HG03354 (cell line): ENCODE results near the gene NSG1.
"Not testable (repeated sequence)": the region's sequence is repeated elsewhere in the genome, so short reads cannot be mapped to it uniquely, and the experiment has no call there.

ENCODE experiments used
- ATAC-seq: cut with Tn5 transposase; IDR thresholded peaks from one replicate; pipeline ENCODE4 v1.9.1; 2021; ENCODE audit warnings: mild to moderate bottlenecking; ENCODE audit not compliant: unreplicated experiment, poor library complexity, severe bottlenecking

The NSG1 gene, protein sequence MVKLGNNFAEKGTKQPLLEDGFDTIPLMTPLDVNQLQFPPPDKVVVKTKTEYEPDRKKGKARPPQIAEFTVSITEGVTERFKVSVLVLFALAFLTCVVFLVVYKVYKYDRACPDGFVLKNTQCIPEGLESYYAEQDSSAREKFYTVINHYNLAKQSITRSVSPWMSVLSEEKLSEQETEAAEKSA

GRCh38 chr4:4386736-4387392, at the start of gene NSG1:
Gene NSG1, plus strand, starts transcription at chr4:4387102. Its CDS starts 528 bp downstream, at chr4:4387630.
- ATAC-seq, result no peak

GRCh38 chr4:4338210-4339001, 48.5 kb upstream of the NSG1 start:
- ATAC-seq, result no peak

- no peak for ATAC-seq
Observed at GRCh38 chr4:4339504-4340085, 47.3 kb upstream of the NSG1 start.

DNA sequence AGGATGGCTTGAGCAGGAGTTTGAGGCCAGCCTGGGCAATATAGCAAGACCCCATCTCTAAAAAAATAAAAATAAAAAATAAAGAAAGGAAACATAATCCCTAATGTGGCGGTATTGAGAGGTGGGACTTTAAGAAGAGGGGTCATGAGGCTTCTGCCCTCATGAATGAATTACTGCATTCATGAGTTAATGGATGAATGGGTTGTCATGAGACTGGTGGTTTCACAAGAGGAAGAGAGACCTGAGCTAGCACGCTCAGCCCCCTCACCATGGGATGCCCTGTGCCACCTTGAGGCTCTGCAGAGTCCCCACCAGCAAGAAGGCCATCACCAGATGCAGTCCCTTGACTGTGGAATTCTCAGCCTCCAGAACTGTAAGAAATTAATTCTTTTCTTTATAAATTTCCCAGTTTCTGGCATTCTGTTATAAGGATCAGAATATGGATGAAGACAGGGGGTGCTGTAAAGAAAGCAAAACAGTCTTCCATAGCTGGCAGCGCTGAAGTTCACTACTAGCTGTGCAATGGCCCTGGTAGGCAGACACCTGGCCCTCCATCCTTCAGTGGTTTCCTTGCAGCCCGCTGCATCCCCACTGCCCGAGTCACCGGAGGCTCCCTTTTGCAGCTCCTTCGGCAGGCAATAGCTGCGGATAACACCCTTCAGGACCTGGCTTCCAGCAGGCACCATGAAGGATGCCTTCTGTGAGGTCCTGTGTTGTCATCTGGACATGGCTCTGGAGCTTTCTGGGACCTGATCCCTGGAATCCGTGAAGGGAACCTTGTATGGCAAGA, 44.8 kb upstream of the NSG1 start:
- no peak for ATAC-seq

DNA sequence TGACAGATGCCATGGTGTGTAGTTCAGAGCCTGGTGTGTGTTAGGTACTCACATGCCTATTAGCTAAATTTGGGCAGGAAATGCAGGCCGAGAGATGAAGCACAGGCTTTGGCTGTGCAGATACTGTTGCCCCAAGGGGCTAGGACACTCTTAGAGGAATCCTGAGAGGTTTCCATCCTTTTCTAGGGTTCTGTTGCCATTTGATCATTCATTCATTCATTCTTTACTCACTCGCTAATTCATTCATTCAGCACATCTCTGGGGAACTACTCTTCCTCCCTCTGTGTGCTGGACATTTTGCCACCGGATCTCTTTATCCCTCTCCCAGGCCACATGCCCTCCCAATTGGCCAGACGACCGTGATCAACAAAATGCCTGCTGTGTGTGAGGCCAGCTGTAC, 43.9 kb upstream of the NSG1 start:
- no peak for ATAC-seq

GRCh38 chr4:4344915-4345527, 41.9 kb upstream of the NSG1 start:
- ATAC-seq, result peak; percentile 94

DNA sequence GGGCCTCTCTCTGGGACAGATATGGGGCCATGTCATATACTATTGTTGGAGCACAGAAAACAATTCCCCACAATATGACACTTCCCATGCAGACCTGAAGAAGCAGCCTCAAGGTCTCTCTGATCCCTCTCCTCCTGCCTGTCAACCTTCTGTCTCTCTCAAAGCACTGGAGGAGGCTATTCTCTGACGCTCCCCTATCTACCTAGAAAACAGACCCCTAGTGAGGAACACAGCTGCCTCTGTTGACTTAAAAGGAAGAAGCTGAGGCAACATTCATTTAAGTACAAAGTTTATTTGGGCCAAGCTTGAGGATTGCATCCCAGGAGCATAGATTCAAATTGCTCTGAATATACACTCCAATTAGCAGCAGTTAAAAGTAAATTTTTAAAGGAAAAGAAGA, 39.3 kb upstream of the NSG1 start:
- no peak for ATAC-seq

DNA sequence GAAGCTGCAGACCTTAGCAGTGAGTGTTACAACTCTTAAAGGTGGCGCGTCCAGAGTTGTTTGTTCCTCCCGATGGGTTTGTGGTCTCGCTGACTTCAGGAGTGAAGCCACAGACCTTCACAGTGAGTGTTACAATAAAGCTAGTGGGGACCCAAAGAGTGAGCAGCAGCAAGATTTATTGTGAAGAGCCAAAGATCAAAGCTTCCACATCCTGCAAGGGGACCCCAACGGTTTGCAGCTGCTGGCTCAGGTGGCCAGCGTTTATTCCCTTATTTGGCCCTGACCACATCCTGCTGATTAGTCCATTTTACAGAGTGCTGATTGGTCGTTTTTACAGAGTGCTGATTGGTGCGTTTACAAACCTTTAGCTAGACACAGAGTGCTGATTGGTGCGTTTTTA, 38.3 kb upstream of the NSG1 start:
- not testable (repeated sequence) for ATAC-seq

DNA sequence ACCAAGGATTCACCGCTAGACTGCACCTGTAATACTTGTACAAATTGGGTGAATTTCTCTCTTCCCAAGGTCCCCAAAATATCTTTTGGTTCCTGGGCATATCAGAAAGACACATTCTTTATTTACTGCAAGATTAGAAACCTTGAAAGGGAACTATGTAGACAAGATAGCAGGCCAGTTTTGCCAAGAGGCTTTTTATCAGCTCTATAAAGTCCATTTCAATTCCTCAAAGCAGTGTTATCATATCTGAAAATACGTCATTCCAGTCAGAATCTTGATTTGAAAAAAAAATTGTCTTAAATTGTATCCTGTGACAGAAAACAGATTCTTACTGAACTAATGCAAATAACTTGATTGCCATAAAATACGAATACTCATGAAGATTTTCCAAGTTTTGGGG, 37.0 kb upstream of the NSG1 start:
- no peak for ATAC-seq

DNA sequence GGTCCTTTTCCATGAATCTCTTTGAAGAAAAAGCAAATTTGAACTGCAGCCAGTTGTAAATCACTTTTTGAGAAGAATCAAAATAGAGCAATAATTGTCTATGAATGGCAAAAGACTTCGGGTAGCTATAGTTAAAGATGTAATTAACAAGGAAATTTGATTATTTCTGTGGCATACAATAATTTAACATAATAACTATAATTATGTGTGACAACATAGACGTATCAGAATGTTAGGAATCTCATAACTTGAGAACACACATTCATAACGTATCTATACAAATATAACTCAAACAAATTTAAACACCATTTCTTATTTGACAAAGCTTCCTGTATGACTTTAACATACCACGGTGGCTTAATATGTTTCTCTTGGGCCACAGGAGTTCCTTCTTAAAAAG, 36.0 kb upstream of the NSG1 start:
- ATAC-seq, result no peak

DNA sequence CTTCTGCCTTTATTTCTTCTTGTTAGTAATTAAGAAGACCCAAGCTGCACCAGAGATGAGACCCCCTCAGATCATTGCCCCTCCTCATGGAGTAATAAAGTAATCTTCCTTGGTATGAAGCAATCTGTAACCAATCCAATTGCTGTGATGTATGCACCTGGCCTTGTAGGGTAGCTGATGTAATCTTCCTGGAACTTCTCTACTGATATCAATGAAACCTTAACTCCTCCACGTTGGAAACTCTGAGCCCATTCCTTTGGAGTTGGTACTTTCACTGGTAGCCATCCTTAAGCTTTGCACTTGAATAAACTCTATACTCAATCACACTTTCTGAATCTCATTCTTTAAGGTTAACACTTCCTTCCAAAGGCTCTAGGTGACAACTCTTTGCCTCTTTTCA, 31.6 kb upstream of the NSG1 start:
- ATAC-seq, result no peak

DNA sequence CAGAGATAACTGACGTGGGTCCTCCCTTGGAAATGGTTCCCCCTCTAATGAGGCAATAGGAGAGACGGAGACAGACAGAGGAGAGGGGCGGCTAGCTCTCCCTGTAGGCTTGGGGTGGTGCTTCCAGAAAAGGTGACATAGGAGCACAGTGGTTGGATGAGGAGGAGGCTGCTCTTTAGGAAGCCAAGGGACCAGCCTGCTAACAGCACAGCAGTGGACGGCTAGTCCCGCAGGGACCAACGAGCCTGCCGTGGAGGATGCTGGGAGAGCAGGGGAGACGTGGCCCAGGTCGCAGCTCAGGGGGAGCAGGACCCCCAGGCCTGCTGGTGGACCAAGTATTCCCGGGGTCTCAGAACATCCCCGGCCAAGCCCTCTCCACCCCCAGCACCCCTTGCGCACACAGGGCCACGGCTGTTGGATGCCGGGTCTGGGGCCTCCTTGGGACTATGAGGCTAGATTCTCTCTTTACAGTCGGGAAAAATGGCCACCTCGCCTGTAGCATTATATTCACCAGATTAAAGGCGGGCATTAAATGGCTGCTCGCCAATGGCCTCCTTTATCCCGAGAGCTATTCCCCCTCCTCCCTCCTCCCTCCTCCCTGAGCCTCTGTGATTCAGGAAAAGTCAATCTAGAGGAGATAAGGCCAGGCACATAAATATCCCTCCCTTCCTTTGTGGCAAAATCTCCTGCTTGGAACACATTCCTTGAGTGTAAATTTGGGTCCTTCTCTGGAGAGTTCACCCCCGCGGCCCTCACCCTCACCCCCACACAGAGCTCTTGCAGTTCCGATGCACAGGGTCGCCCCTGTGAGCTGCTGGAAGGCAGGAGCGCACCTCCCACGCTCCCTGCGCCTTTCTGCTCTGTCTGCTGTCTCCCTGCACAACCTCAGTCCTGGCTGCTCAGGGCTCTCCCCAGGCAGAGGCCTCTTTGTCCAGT, 30.5 kb upstream of the NSG1 start:
- no peak for ATAC-seq

DNA sequence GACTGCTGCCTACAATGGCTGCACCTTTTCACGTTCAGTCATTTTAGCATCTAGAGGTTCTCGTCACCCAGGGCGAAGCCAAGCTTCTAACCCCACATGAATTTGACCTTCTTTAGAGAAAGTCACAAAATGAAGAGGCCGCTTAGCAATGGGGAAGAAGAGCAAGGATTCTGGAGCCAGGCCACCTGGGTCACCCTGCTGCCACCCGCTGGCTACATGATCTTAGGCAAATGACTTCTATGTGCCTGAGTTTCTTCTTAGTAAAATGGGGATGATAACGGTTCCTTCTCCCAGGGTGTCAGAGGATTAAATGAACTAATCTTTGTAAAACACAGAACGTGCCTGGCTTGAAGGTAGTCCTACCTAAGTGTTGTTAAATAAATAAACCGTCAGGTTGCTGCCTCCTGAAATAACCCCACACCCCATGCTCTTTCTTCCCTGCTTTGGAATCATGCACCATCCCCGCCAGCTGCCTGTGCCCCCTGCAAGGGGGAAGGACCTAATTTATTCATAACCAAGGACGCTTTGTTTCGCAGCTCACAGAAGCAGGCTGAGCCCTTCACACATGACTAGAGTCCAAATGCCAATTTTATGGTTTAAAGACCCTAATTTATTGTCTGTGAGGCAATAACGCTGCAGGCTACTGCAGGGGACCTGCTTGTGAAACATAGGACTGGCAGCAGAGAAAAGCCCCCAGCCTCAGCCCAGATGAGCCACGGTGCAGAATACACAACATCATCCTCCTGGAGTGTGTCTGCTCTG, 28.6 kb upstream of the NSG1 start:
- no peak for ATAC-seq

DNA sequence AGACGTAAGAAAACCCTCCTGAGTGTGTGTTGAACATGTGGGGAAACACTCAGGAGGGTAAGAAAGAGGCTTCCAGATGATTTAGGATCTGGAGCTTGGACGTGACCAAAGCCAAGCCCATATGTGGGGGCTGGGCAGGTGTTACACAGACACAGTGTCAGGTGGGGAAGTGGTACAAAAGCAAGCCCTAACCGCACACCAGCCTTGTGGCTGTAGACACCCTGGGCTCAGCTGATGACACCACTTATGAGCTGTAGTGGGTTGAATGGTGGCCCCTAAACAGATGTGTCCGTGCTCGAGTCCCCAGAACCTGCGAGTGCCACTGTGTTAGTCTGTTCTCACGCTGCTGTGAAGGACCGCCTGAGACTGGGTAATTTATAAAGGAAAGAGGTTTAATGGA, 25.0 kb upstream of the NSG1 start:
- no peak for ATAC-seq

DNA sequence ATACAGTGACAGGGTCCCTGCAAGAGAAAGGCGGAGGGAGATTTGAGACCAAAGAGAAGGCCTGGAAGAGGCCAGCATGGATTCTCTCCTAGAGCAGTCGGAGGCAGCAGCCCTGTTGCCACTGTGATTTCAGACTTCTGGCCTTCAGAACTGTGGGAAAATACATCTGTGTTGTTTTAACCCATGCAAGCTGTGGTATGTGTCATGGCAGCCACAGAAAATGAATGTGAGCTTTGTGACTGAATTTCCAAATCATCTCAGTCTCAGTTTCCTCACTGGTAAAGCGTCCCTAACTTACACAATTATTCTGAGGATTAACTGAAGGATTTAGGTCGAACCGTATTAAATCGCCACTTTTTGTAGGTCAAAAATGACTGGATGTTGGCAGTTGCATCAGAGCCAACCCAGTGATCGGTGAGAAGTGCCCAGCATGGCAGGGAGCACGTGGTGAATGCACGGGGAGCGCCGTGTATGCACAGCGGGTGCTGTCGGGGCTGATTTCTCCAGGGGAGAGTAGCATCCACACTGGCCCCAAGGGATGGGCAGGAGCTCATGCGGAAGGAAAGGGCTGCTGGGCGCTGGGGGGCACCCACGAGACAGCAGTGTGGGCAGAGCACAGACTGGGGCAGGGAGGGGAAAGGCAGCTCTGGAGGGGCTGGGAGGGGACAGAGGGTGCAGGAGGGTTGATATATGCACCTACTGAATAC, 23.8 kb upstream of the NSG1 start:
- ATAC-seq, result no peak

GRCh38 chr4:4364061-4364460, 22.8 kb upstream of the NSG1 start:
- ATAC-seq, result no peak

DNA sequence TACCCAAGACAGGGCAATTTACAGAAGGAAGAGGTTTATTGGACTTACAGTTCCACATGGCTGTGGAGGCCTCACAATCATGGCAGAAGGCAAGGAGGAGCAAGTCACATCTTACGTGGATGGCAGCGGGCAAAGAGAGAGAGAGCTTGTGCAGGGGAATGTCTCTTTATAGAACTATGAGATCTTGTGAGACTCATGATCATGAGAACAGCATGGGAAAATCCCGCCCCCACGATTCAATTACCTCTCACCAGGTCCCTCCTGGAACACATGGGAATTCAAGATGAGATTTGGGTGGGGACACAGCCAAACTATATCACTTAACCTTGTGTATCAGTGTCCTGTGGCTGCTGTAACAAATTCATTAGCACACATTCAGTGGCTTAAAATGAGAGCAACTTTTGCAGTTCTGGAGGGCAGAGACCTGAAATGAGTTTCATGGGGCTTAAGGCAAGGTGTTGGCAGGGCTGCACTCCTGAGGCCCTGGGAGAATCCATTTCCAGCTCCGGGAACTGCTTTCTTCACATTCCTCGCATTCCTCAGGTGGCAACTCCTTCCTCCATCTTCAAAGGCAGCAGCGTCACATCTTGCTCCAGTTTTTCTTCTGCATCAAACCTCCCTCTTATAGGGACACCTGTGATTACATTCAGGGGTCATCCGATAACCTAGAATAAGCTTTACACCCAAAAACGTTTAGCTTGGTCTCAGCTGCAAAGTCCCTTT, 22.3 kb upstream of the NSG1 start:
- ATAC-seq, result no peak
